ENCODE results near the gene TMEM270.

- no peak for TF ChIP-seq CTCF (IDR thresholded peaks at IDR 0.05)
- TF ChIP-seq POLR2A (IDR thresholded peaks at IDR 0.05), result no peak
These were observed 30.9 kb upstream of the TMEM270 start for GRCh38 chr7:73829921-73830680.
